ENCODE measurements around the gene ROGDI. TPM values are rescaled to one million over a fixed set of nuclear protein-coding genes. Genes with fewer than 3 reads are reported as not detected.

The ROGDI gene
- total and polyA plus RNA-seq, 9 of the 15 experiments (the other 6 are each of a cell fraction or from before 2014, with no cell fraction given), result 0.97 to 37.3 (median 16.5) TPM

- TF ChIP-seq CTCF (IDR thresholded peaks at IDR 0.05 in 2 of 3, conservative IDR thresholded peaks at IDR 0.05 in 1 of 3; ENCODE audit: insufficient read depth in 2 of 3, low read depth in 1 of 3, low read length in 3 of 3), result no peak
- peak; percentile 55; the same call in 1 of the 2 replicates for TF ChIP-seq ZNF431 (CRISPR knock-in tag; IDR thresholded peaks at IDR 0.05)
- TF ChIP-seq, protein P1, sequence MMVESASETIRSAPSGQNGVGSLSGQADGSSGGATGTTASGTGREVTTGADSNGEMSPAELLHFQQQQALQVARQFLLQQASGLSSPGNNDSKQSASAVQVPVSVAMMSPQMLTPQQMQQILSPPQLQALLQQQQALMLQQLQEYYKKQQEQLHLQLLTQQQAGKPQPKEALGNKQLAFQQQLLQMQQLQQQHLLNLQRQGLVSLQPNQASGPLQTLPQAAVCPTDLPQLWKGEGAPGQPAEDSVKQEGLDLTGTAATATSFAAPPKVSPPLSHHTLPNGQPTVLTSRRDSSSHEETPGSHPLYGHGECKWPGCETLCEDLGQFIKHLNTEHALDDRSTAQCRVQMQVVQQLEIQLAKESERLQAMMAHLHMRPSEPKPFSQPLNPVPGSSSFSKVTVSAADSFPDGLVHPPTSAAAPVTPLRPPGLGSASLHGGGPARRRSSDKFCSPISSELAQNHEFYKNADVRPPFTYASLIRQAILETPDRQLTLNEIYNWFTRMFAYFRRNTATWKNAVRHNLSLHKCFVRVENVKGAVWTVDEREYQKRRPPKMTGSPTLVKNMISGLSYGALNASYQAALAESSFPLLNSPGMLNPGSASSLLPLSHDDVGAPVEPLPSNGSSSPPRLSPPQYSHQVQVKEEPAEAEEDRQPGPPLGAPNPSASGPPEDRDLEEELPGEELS (CRISPR knock-in tag; IDR thresholded peaks at IDR 0.05; ENCODE audit: borderline replicate concordance), result 0 out of 2 replicates have a peak, but pooled peaks have one; percentile 20
- 0 out of 2 replicates have a peak, but pooled peaks have one; percentile 33 for TF ChIP-seq KAT7 (CRISPR knock-in tag; IDR thresholded peaks at IDR 0.05; ENCODE audit: borderline replicate concordance)
- no peak for TF ChIP-seq PHF21A (IDR thresholded peaks at IDR 0.05; ENCODE audit: borderline replicate concordance, low read depth)
- TF ChIP-seq, protein P2, sequence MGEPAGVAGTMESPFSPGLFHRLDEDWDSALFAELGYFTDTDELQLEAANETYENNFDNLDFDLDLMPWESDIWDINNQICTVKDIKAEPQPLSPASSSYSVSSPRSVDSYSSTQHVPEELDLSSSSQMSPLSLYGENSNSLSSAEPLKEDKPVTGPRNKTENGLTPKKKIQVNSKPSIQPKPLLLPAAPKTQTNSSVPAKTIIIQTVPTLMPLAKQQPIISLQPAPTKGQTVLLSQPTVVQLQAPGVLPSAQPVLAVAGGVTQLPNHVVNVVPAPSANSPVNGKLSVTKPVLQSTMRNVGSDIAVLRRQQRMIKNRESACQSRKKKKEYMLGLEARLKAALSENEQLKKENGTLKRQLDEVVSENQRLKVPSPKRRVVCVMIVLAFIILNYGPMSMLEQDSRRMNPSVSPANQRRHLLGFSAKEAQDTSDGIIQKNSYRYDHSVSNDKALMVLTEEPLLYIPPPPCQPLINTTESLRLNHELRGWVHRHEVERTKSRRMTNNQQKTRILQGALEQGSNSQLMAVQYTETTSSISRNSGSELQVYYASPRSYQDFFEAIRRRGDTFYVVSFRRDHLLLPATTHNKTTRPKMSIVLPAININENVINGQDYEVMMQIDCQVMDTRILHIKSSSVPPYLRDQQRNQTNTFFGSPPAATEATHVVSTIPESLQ (CRISPR knock-in tag; IDR thresholded peaks at IDR 0.05), result peak; percentile 89; the same call in 1 of the 2 replicates
- no peak for TF ChIP-seq HMG20B (CRISPR knock-in tag; IDR thresholded peaks at IDR 0.05)
- peak; percentile 19; the same call in 1 of the 2 replicates for TF ChIP-seq SMARCA4 (IDR thresholded peaks at IDR 0.05)
- TF ChIP-seq CTBP1 (IDR thresholded peaks at IDR 0.05; ENCODE audit: borderline replicate concordance), result peak; percentile 57; the same call in 1 of the 2 replicates
- TF ChIP-seq CAMTA2 (CRISPR knock-in tag; conservative IDR thresholded peaks at IDR 0.05), result no peak
- no peak for TF ChIP-seq ZSCAN29 (IDR thresholded peaks at IDR 0.05)
- 0 out of 2 replicates have a peak, but pooled peaks have one; percentile 12 for TF ChIP-seq GABPA (tag; conservative IDR thresholded peaks at IDR 0.05; ENCODE audit: low read depth)
- TF ChIP-seq KLF13 (tag; IDR thresholded peaks at IDR 0.05; ENCODE audit: borderline replicate concordance, low read depth), result peak; percentile 85; the same call in 1 of the 2 replicates
- peak; percentile 85 for TF ChIP-seq SIX5 (IDR thresholded peaks at IDR 0.05; ENCODE audit: borderline replicate concordance in 1 of 2, insufficient read depth in 1 of 2, low read depth in 1 of 2, low read length in 2 of 2)
- no peak for TF ChIP-seq ZNF347 (CRISPR knock-in tag; IDR thresholded peaks at IDR 0.05; ENCODE audit: low read depth)
- TF ChIP-seq COPS2 (conservative IDR thresholded peaks at IDR 0.05), result no peak
- TF ChIP-seq RBM25 (IDR thresholded peaks at IDR 0.05; ENCODE audit: low read depth, low read length, severe bottlenecking), result peak; percentile 49
- peak; percentile 68 for TF ChIP-seq U2AF1 (optimal IDR thresholded peaks at IDR 0.05; ENCODE audit: low read depth, low read length)
- no peak for TF ChIP-seq SNIP1 (IDR thresholded peaks at IDR 0.05; ENCODE audit: low read depth)
- no peak for TF ChIP-seq ETS2 (tag; IDR thresholded peaks at IDR 0.05; ENCODE audit: borderline replicate concordance, poor library complexity, severe bottlenecking)
Measured at GRCh38 chr16:4766875-4767628, 35.4 kb downstream of the ROGDI start, which contains the start of gene ZNF500 (continued).

Data from K562 (cell line).